K562 (cell line): ENCODE results near the gene BHMT2. TPM values are rescaled to one million over a fixed set of nuclear protein-coding genes. Genes with fewer than 3 reads are reported as not detected.

ENCODE experiments used
- ASH1L ChIP-seq: fragments of 450-650 bp; IDR thresholded peaks from 2 replicates; pipeline ENCODE4 v1.6.1; 2018; ENCODE audit warnings: borderline replicate concordance, mild to moderate bottlenecking, low read depth; ENCODE audit not compliant: partially characterized antibody
- IRF2 ChIP-seq: sonication (generic); formaldehyde crosslinking; IDR thresholded peaks from 2 replicates; pipeline ENCODE4 v1.8.1; 2022; ENCODE audit warnings: mild to moderate bottlenecking, missing genetic modification reagents
- KLF1 ChIP-seq: fragments of 450-650 bp; IDR thresholded peaks from 2 replicates; pipeline ENCODE4 v1.6.1; 2016; ENCODE audit warnings: missing genetic modification characterization, missing compliant biosample characterization
- KLF13 ChIP-seq: fragments of 450-650 bp; IDR thresholded peaks from 2 replicates; pipeline ENCODE4 v1.6.1; 2016; ENCODE audit warnings: missing genetic modification characterization, low read depth, mild to moderate bottlenecking, missing compliant biosample characterization, moderate library complexity, borderline replicate concordance
- NCOA1 ChIP-seq: fragments of 450-650 bp; IDR thresholded peaks from 2 replicates; pipeline ENCODE4 v1.6.1; 2016; ENCODE audit warnings: low read depth
- NCOA4 ChIP-seq: fragments of 450-650 bp; IDR thresholded peaks from 2 replicates; pipeline ENCODE4 v1.6.1; 2018; ENCODE audit warnings: mild to moderate bottlenecking; ENCODE audit not compliant: partially characterized antibody
- NFATC3 ChIP-seq: fragments of 450-650 bp; IDR thresholded peaks from 2 replicates; pipeline ENCODE4 v1.6.1; 2017; ENCODE audit warnings: mild to moderate bottlenecking
- PHF20 ChIP-seq: fragments of 450-650 bp; IDR thresholded peaks from 2 replicates; pipeline ENCODE4 v1.6.1; 2018; ENCODE audit not compliant: partially characterized antibody
- RBFOX2 ChIP-seq: fragments of 200-400 bp; formaldehyde crosslinking; IDR thresholded peaks from 2 replicates; pipeline ENCODE4 v1.6.1; 2017; ENCODE audit warnings: low read depth, mild to moderate bottlenecking, low read length, moderate library complexity
- RBM22 ChIP-seq: fragments of 200-400 bp; formaldehyde crosslinking; IDR thresholded peaks from 2 replicates; pipeline ENCODE4 v1.6.1; 2018; ENCODE audit warnings: low read length, low read depth; ENCODE audit not compliant: poor library complexity, severe bottlenecking
- RBM25 ChIP-seq: fragments of 200-400 bp; formaldehyde crosslinking; IDR thresholded peaks from 2 replicates; pipeline ENCODE4 v1.6.1; 2018; ENCODE audit warnings: low read length, low read depth, moderate library complexity; ENCODE audit not compliant: severe bottlenecking
- ZFP91 ChIP-seq: sonication (generic); formaldehyde crosslinking; IDR thresholded peaks from 2 replicates; pipeline ENCODE4 v1.8.0; 2022; ENCODE audit warnings: mild to moderate bottlenecking, missing genetic modification reagents
- ZNF263 ChIP-seq: sonication (generic); formaldehyde crosslinking; IDR thresholded peaks from 2 replicates; pipeline ENCODE4 v1.8.0; 2022; ENCODE audit warnings: mild to moderate bottlenecking, missing genetic modification reagents, borderline replicate concordance
- ZNF384 ChIP-seq: IDR thresholded peaks from 2 replicates; pipeline ENCODE4 v1.6.1; 2012; ENCODE audit warnings: low read depth, low read length, improper control_type of control experiment
- ZNF395 ChIP-seq: fragments of 200-800 bp; sonication (Bioruptor generic); IDR thresholded peaks from 2 replicates; pipeline ENCODE4 v1.6.1; 2017; ENCODE audit warnings: missing genetic modification characterization, missing compliant biosample characterization
- polyA plus RNA-seq, 8 experiments: library from polyadenylated mRNA; depleted of rRNA in 4 of 8; stranded (reverse) in 5 of 8; unstranded in 3 of 8; fragments of >200 nt; fragmentation: Nextera tagmentation in 2 of 8; fragmentation: Illumina TruSeq in 1 of 8; extraction: Ambion mirVana in 2 of 8; extraction: Trizol in 1 of 8; gene quantifications; 2 replicates each; pipeline versions ENCODE4 v1.2.1 to v1.2.3, GENCODE V29; 2011 to 2014; ENCODE audit warnings: inconsistent platforms in 1 of 8, missing spikeins in 1 of 8
- total RNA-seq, 7 experiments: library from RNA; depleted of rRNA in 6 of 7; stranded (reverse); fragments of >200 nt in 6 of 7; fragmentation: Illumina TruSeq in 2 of 7; extraction: Trizol in 2 of 7; gene quantifications; 2 replicates each; pipeline versions ENCODE4 v1.2.1 to v1.2.3, GENCODE V29; 2011 to 2021; ENCODE audit warnings: low replicate concordance in 1 of 7
- TF ChIP-seq, protein P1 (sequence below): fragments of 250-450 bp; sonication (Bioruptor Pico); IDR thresholded peaks from 2 replicates; pipeline ENCODE4 v1.8.0; 2022; ENCODE audit warnings: inconsistent platforms, mild to moderate bottlenecking, moderate library complexity, borderline replicate concordance
- TF ChIP-seq, protein P2 (sequence below): fragments of 450-650 bp; IDR thresholded peaks from 2 replicates; pipeline ENCODE4 v1.6.1; 2018; ENCODE audit warnings: mild to moderate bottlenecking, low read depth; ENCODE audit not compliant: partially characterized antibody

BHMT2 gene
- total and polyA plus RNA-seq, 9 of the 15 experiments (the other 6 are each of a cell fraction or from before 2014, with no cell fraction given), result not detected

DNA sequence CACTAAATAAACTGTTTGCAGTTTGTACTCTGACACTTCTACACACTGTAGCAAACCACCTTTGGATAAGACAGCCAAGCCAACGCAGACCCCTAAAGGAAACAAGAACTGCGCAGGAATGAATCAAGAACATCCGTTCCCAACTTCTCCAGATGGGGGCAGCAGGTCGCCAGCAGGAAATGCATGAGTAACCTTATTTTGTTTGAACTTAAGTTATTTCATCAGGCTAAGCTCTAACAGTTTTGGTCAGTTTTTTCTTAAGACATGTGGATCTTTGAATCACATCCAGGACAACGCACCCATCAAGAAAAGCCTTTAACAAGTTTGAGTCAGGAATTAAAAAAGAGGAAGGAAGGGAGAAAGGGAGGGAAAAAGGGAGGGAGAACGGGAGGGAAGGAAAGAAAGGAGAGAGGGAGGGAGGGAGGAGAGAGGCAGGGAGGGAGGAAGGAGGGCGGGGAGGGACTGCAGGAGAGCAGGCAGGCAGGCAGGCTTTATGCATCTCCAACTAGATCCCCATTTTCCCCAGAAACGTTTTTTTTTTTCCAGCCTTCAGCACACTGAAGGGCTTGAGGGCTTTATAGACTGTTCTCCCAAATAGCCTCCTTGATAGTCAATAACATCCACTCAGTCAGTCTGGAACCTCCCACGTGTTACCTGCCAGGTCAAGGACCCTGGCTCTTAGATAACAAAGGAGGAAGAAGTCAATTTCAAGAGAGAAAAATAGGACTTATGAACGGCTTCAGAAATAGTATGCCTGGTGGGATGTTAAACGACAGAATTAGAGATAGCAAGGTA, 64.3 kb downstream of the BHMT2 start (continued):
- TF ChIP-seq ZFP91 (no peak), ASH1L (peak; percentile 8), ZNF395 (no peak), NCOA1 (no peak), RBFOX2 (no peak), RBM22 (no peak), NFATC3 (no peak), PHF20 (no peak), ZNF263 (CRISPR knock-in tag) (peak; percentile 25; the same call in 1 of the 2 replicates), KLF13 (tag) (no peak), NCOA4 (no peak), IRF2 (CRISPR knock-in tag) (no peak), ZNF384 (peak; percentile 28; the same call in 1 of the 2 replicates), RBM25 (no peak), KLF1 (no peak)
- TF ChIP-seq, protein P1, sequence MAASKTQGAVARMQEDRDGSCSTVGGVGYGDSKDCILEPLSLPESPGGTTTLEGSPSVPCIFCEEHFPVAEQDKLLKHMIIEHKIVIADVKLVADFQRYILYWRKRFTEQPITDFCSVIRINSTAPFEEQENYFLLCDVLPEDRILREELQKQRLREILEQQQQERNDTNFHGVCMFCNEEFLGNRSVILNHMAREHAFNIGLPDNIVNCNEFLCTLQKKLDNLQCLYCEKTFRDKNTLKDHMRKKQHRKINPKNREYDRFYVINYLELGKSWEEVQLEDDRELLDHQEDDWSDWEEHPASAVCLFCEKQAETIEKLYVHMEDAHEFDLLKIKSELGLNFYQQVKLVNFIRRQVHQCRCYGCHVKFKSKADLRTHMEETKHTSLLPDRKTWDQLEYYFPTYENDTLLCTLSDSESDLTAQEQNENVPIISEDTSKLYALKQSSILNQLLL (CRISPR knock-in tag), result no peak
- TF ChIP-seq, protein P2, sequence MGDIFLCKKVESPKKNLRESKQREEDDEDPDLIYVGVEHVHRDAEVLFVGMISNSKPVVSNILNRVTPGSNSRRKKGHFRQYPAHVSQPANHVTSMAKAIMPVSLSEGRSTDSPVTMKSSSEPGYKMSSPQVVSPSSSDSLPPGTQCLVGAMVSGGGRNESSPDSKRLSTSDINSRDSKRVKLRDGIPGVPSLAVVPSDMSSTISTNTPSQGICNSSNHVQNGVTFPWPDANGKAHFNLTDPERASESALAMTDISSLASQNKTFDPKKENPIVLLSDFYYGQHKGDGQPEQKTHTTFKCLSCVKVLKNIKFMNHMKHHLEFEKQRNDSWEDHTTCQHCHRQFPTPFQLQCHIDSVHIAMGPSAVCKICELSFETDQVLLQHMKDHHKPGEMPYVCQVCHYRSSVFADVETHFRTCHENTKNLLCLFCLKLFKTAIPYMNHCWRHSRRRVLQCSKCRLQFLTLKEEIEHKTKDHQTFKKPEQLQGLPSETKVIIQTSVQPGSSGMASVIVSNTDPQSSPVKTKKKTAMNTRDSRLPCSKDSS, result no peak
